Measurements from ENCODE around the gene ABLIM1. TPM values are rescaled to one million over a fixed set of nuclear protein-coding genes. Genes with fewer than 3 reads are reported as not detected.

ABLIM1 gene
- total RNA-seq, 3 donors from 2014 or later (not counting 1 experiment from before 2014, with no cell fraction given): 71.9 to 118 (median 73.5) TPM

- H3K27ac Mint-ChIP-seq: no peak overlapping the region
- no peaks in the 10 kb centered on the region for H3K36me3 Mint-ChIP-seq
- ATAC-seq (no peak), DNase-seq (no peak)
- H3K4me1 Mint-ChIP-seq: peaks cover 0 to 4% of the 10 kb centered on the region in 2 donors
- Histone ChIP-seq H3K36me3 (ENCODE audit: control insufficient read depth, insufficient read depth, low read length) (no peaks in the 10 kb centered on the region), H3K27ac (ENCODE audit: low read length) (no peak overlapping the region), H3K4me1 (ENCODE audit: control insufficient read depth, insufficient read depth, low read length) (no peaks in the 10 kb centered on the region), H3K4me3 (ENCODE audit: low read length) (no peak overlapping the region), H3K9me3 (ENCODE audit: control insufficient read depth, insufficient read depth, low read length) (no peaks in the 10 kb centered on the region), H3K27me3 (ENCODE audit: control insufficient read depth, insufficient read depth, low read length) (peaks cover 1% of the 10 kb centered on the region)
- no peak for TF ChIP-seq CTCF (IDR thresholded peaks at IDR 0.05)
- WGBS (ENCODE audit: insufficient coverage): 96% methylated on average over 3 of the region's 3 CpGs
- intact Hi-C loops (cut with micrococcal nuclease): no loop called here
- no peaks in the 10 kb centered on the region for H3K9me3 Mint-ChIP-seq
- no peak overlapping the region for H3K4me3 Mint-ChIP-seq
- peaks cover 19 to 22% of the 10 kb centered on the region in 2 donors for H3K27me3 Mint-ChIP-seq (ENCODE audit: low read depth in 2 of 2)
Measured at GRCh38 chr10:114385557-114385956, 272.5 kb downstream of the ABLIM1 start.

- no peaks in the 10 kb centered on the region for H3K9me3 Mint-ChIP-seq
- TF ChIP-seq CTCF (IDR thresholded peaks at IDR 0.05): no peak
- no peaks in the 10 kb centered on the region for H3K36me3 Mint-ChIP-seq
- no peak overlapping the region for H3K4me3 Mint-ChIP-seq
- DNase-seq (no peak), ATAC-seq (no peak)
- WGBS (ENCODE audit: insufficient coverage): 77% methylated on average over 5 of the region's 5 CpGs
- H3K27ac Mint-ChIP-seq: no peak overlapping the region
- intact Hi-C loops (cut with micrococcal nuclease): no loop called here
- peaks cover 0 to 4% of the 10 kb centered on the region in 2 donors for H3K4me1 Mint-ChIP-seq
- H3K27me3 Mint-ChIP-seq (ENCODE audit: low read depth in 2 of 2): peaks cover 17 to 25% of the 10 kb centered on the region in 2 donors
- Histone ChIP-seq H3K4me3 (ENCODE audit: low read length) (no peak overlapping the region), H3K4me1 (ENCODE audit: control insufficient read depth, insufficient read depth, low read length) (no peaks in the 10 kb centered on the region), H3K36me3 (ENCODE audit: control insufficient read depth, insufficient read depth, low read length) (no peaks in the 10 kb centered on the region), H3K27me3 (ENCODE audit: control insufficient read depth, insufficient read depth, low read length) (peaks cover 5% of the 10 kb centered on the region), H3K27ac (ENCODE audit: low read length) (no peak overlapping the region), H3K9me3 (ENCODE audit: control insufficient read depth, insufficient read depth, low read length) (no peaks in the 10 kb centered on the region)
Measured at GRCh38 chr10:114384601-114385000, 273.5 kb downstream of the ABLIM1 start.

GRCh38 chr10:114384181-114384580 lies 273.9 kb downstream of the ABLIM1 start:
- intact Hi-C loops (cut with micrococcal nuclease): no loop called here
- no peak for TF ChIP-seq CTCF (IDR thresholded peaks at IDR 0.05)

More at GRCh38 chr10:114384181-114384580, 273.9 kb downstream of the ABLIM1 start:
- Mint-ChIP-seq H3K27ac (no peak overlapping the region), H3K9me3 (no peaks in the 10 kb centered on the region), H3K36me3 (no peaks in the 10 kb centered on the region), H3K4me3 (no peak overlapping the region), H3K27me3 (ENCODE audit: low read depth in 2 of 2) (peaks cover 17 to 25% of the 10 kb centered on the region in 2 donors), H3K4me1 (peaks cover 0 to 4% of the 10 kb centered on the region in 2 donors)
- ATAC-seq: no peak
- Histone ChIP-seq H3K4me3 (ENCODE audit: low read length) (no peak overlapping the region), H3K27ac (ENCODE audit: low read length) (no peak overlapping the region), H3K4me1 (ENCODE audit: control insufficient read depth, insufficient read depth, low read length) (no peaks in the 10 kb centered on the region), H3K27me3 (ENCODE audit: control insufficient read depth, insufficient read depth, low read length) (peaks cover 5% of the 10 kb centered on the region), H3K9me3 (ENCODE audit: control insufficient read depth, insufficient read depth, low read length) (no peaks in the 10 kb centered on the region), H3K36me3 (ENCODE audit: control insufficient read depth, insufficient read depth, low read length) (no peaks in the 10 kb centered on the region)
- 78% methylated on average over 9 of the region's 9 CpGs for WGBS (ENCODE audit: insufficient coverage)
- no peak for DNase-seq

Other genes starting within 250 kb of the ABLIM1 start
- gene FHIP2A, start 163.5 kb upstream of the ABLIM1 start, total RNA-seq: 10 to 100 TPM; 36.0 to 42.4 (median 39.5) TPM

Measured in natural killer cell (primary cell).